Fibroblast of villous mesenchyme (primary cell): ENCODE data around the gene MYH14. TPM values are rescaled to one million over a fixed set of nuclear protein-coding genes. Genes with fewer than 3 reads are reported as not detected.

Source experiments
- DNase-seq: peaks from one replicate; pipeline ENCODE4 v3.0.0-alpha.2; 2010; ENCODE audit warnings: low read depth
- H3K4me3 ChIP-seq: 2 replicates; pipeline ENCODE4 v1.5.1; 2011; ENCODE audit warnings: low read depth, mild to moderate bottlenecking, low read length
- CTCF ChIP-seq: IDR thresholded peaks from 2 replicates; pipeline ENCODE4 v1.5.1; 2012; ENCODE audit warnings: low read depth, mild to moderate bottlenecking, low read length; ENCODE audit not compliant: insufficient read depth
- total RNA-seq: library from RNA; depleted of rRNA; stranded (reverse); fragments of >200 nt; gene quantifications from 2 replicates; pipeline ENCODE4 v1.2.3, GENCODE V29; 2012

MYH14 gene
- total RNA-seq, 1 donor = not detected

- no peak for DNase-seq
- no peak for TF ChIP-seq CTCF
- H3K4me3 ChIP-seq = no peak overlapping the region
These were observed 106.1 kb downstream of the MYH14 start for GRCh38 chr19:50309396-50310125.

GRCh38 chr19:50310759-50311465 lies 107.5 kb downstream of the MYH14 start:
- TF ChIP-seq CTCF = no peak
- DNase-seq = no peak
- no peak overlapping the region for H3K4me3 ChIP-seq

- no peak for DNase-seq
- TF ChIP-seq CTCF = no peak
- H3K4me3 ChIP-seq = no peak overlapping the region
These were observed 108.6 kb downstream of the MYH14 start for GRCh38 chr19:50311723-50312635.

GRCh38 chr19:50312967-50313811 lies 109.8 kb downstream of the MYH14 start:
- H3K4me3 ChIP-seq = no peak overlapping the region
- no peak for DNase-seq
- TF ChIP-seq CTCF = no peak

GRCh38 chr19:50313812-50314536 lies 110.6 kb downstream of the MYH14 start:
- DNase-seq = no peak
- no peak overlapping the region for H3K4me3 ChIP-seq
- TF ChIP-seq CTCF = no peak
